Tibial artery (tissue), 4 donors: Measurements from ENCODE around the gene RAB44.

Source experiments
- DNase-seq, 2 donors: peaks; one replicate each; pipeline ENCODE4 v3.0.0-alpha.2; 2019
- H3K27ac ChIP-seq, 2 donors: fragments of 200-600 bp; sonication (generic) in 1 of 2; 1 replicate in 1 of 2; 2 replicates in 1 of 2; pipeline ENCODE4 v1.5.1; 2018 to 2019; ENCODE audit warnings: mild to moderate bottlenecking in 1 of 2
- H3K27me3 ChIP-seq, 2 donors: fragments of 200-600 bp; sonication (generic) in 1 of 2; one replicate each; pipeline versions ENCODE4 v1.5.1 to v1.6.0; 2016 to 2019
- H3K36me3 ChIP-seq, 3 donors: fragments of 200-600 bp; sonication (generic) in 2 of 3; one replicate each; pipeline ENCODE4 v1.5.1; 2016 to 2019; ENCODE audit warnings: mild to moderate bottlenecking in 2 of 3
- H3K4me1 ChIP-seq, 4 donors: fragments of 200-600 bp; sonication (generic) in 2 of 4; 1 replicate in 3 of 4; 2 replicates in 1 of 4; pipeline ENCODE4 v1.5.1; 2016 to 2019
- H3K4me3 ChIP-seq, 2 donors: fragments of 200-600 bp; sonication (generic) in 1 of 2; 1 replicate in 1 of 2; 2 replicates in 1 of 2; pipeline ENCODE4 v1.5.1; 2018 to 2019; ENCODE audit warnings: mild to moderate bottlenecking in 2 of 2
- H3K9me3 ChIP-seq, 3 donors: fragments of 200-600 bp; sonication (generic) in 1 of 3; one replicate each; pipeline ENCODE4 v1.5.1; 2016 to 2019
- intact Hi-C: fragments of 100-400 bp; cut with DNase I; formaldehyde crosslinking; loops from one replicate; pipeline ENCODE4 v1.15.0; 2023; ENCODE audit warnings: low total_unique reads
- TF ChIP-seq, protein P1 (sequence below), 2 experiments: fragments of 200-600 bp in 1 of 2; fragments of 450-650 bp in 1 of 2; IDR thresholded peaks; one replicate each; pipeline ENCODE4 v1.5.1; 2017 to 2019; ENCODE audit warnings: antibody characterized with exemption in 2 of 2, mild to moderate bottlenecking in 1 of 2, moderate library complexity in 1 of 2

The RAB44 gene

DNA sequence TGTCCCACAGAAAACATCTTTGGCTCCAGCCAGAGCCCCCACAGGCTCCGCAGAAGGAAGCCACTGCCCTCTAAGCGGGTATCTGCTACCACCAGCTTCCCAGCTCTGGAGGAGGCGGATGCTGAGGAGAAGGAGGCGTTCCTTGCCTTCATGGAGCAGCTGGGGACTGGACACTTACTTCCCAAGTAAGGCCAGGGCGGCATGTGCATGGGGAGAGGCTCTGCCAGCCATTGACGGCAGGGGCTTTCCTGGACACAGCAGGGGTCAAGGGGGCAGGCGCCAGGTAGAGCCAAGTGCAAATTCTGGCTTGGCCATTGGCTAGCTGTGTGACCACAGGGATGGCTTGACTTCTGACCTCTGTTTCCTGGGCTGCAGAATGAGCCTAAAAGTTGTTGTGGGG, 17.8 kb downstream of the RAB44 start:
- peak in 1 of 2 donors; percentile 39 for DNase-seq
- Histone ChIP-seq H3K9me3 (no peaks in the 10 kb centered on the region), H3K36me3 (no peaks in the 10 kb centered on the region), H3K4me3 (no peak overlapping the region), H3K4me1 (no peaks in the 10 kb centered on the region), H3K27me3 (peaks cover 0 to 6% of the 10 kb centered on the region in 2 donors), H3K27ac (no peak overlapping the region)
- intact Hi-C loops: no loop called here
- TF ChIP-seq, protein P1, sequence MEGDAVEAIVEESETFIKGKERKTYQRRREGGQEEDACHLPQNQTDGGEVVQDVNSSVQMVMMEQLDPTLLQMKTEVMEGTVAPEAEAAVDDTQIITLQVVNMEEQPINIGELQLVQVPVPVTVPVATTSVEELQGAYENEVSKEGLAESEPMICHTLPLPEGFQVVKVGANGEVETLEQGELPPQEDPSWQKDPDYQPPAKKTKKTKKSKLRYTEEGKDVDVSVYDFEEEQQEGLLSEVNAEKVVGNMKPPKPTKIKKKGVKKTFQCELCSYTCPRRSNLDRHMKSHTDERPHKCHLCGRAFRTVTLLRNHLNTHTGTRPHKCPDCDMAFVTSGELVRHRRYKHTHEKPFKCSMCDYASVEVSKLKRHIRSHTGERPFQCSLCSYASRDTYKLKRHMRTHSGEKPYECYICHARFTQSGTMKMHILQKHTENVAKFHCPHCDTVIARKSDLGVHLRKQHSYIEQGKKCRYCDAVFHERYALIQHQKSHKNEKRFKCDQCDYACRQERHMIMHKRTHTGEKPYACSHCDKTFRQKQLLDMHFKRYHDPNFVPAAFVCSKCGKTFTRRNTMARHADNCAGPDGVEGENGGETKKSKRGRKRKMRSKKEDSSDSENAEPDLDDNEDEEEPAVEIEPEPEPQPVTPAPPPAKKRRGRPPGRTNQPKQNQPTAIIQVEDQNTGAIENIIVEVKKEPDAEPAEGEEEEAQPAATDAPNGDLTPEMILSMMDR (IDR thresholded peaks at IDR 0.05): no peak

DNA sequence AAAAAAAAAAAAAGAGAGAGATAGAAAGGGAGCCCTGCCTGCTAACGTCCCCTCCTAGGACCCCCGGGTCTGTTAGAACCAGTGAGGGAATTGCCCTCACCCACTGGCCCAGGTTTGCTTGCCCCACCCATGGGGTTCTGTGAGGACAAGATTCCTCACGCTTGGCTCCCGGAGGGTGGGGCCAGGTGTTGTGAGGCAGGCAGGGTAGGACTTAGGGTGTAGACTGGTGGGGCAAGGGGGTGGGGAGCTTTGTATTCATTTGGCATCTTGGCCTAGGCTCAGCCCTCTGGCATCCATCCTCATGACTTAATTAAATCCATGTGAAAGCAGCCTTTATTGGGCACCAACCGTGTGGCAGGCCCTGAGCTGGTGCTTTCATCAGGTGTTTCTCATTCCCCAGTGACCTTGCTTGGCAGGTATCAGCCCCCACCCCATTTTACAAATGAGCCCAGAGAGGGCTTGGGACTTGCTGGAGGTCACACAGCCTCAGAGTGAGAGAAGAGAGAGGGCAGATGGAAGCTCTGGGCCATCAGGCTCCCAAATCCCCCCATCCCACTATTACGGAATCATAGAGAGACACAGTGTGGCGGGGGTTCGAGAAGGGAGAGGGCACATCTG, 19.0 kb downstream of the RAB44 start:
- H3K4me3 ChIP-seq: no peak overlapping the region
- H3K36me3 ChIP-seq: no peaks in the 10 kb centered on the region
- no peaks in the 10 kb centered on the region for H3K4me1 ChIP-seq
- H3K9me3 ChIP-seq: no peaks in the 10 kb centered on the region
- TF ChIP-seq, protein P1 (IDR thresholded peaks at IDR 0.05): no peak
- H3K27me3 ChIP-seq: peaks cover 0 to 6% of the 10 kb centered on the region in 2 donors
- no peak overlapping the region for H3K27ac ChIP-seq
- intact Hi-C loops: no loop called here
- DNase-seq: peak in 1 of 2 donors; percentile 57

DNA sequence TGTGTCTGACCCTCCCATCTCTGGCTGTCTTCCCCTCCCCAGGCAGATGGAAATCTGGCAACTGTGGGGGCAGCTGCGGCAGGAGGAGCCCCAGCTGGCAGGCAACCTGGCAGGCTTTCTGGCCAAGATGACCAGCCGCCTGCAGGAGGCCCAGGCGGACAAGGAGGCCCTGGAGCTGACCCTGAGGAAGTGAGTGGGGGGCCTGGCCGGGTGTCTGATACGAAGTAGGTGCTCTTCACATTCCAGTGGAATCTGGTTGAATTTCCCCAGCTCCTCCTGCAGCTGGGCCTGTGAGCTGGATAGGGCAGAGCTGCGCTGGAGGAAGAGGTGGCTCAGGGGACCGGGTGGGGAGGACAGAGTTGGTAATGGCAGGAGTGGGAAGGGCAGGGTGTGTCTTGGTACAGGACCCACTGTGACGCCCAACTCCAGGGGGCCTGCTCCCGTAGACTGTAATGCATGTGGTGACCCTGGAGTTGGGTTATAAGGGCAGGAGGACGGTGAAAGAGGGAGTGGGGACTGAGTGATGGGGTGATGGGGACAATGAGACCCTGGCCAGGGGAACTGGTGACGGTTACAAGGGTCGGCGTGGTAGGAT, 19.7 kb downstream of the RAB44 start:
- Histone ChIP-seq H3K36me3 (no peaks in the 10 kb centered on the region), H3K4me1 (no peaks in the 10 kb centered on the region), H3K27me3 (peaks cover 0 to 6% of the 10 kb centered on the region in 2 donors), H3K9me3 (no peaks in the 10 kb centered on the region), H3K27ac (no peak overlapping the region), H3K4me3 (no peak overlapping the region)
- DNase-seq: peak; percentile 8 to 19
- TF ChIP-seq, protein P1 (IDR thresholded peaks at IDR 0.05): no peak
- intact Hi-C loops: no loop called here

DNA sequence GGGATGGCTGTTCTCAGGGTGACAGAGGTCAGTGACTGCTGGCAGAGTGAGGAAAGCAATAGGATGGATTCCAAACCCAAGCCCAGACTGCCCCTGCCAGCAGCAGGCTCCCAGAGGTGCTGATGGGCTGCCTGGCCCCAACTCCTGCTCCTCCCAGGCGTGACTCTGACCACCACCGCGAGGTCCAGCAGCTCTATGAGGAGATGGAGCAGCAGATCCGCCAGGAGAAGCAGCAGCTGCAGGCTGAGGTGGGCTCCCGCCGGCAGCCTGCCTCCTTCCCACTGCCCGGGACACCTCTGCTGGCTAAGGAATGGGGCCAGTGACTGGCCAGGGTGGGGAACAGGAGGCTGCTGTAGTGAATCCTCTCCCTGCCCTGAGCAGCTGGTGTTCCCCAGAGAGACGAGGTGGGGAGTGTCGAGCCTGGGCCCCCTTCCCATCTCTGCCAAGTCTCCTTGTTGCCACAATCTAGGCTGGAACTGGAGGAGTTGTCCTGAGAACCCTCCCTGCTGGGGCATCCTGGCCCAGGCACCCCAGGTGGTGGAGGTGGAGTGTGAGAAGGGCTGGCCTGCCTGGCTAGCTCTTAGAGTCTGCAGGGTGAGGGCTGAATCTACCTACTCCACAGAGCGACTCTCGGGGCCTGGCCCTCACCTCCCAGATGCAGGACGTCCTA, 20.4 kb downstream of the RAB44 start:
- no peak overlapping the region for H3K4me3 ChIP-seq
- intact Hi-C loops: no loop called here
- DNase-seq: peak; percentile 8 to 54

DNA sequence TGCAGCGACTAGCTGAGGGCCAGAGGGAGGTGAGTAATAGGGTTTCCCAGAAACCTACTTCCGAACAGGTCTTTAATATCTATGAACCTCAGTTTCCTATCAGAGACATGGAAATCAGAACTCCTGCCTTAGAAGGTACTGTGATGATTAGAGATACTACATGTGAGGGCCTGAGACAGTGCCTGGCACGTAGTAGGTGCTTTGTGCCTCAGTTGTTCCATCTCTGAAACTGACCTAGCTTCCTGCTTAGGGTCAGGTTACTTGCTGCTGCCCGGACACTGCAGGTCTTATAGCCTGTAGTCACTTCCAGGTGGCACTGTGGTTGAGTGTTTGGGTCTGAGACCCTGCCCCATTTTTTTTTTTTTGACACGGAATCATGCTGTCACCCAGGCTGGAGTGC, 20.9 kb downstream of the RAB44 start:
- peak; percentile 12 to 19 for DNase-seq
- Histone ChIP-seq H3K4me1 (no peaks in the 10 kb centered on the region), H3K9me3 (no peaks in the 10 kb centered on the region), H3K36me3 (no peaks in the 10 kb centered on the region), H3K27ac (no peak overlapping the region), H3K27me3 (peaks cover 0 to 6% of the 10 kb centered on the region in 2 donors), H3K4me3 (no peak overlapping the region)
- intact Hi-C loops: no loop called here
- TF ChIP-seq, protein P1 (IDR thresholded peaks at IDR 0.05): no peak

More for the DNA sequence above, 20.4 kb downstream of the RAB44 start:
- H3K36me3 ChIP-seq: no peaks in the 10 kb centered on the region
- TF ChIP-seq, protein P1 (IDR thresholded peaks at IDR 0.05): no peak
- H3K27me3 ChIP-seq: peaks cover 0 to 6% of the 10 kb centered on the region in 2 donors
- no peaks in the 10 kb centered on the region for H3K4me1 ChIP-seq
- H3K27ac ChIP-seq: no peak overlapping the region
- no peaks in the 10 kb centered on the region for H3K9me3 ChIP-seq
